Measurements from ENCODE around the gene IFNW1.

IFNW1 gene

GRCh38 chr9:21110708-21111576 lies 30.7 kb downstream of the IFNW1 start:
- peak; percentile 75 for TF ChIP-seq CTCF (IDR thresholded peaks at IDR 0.05; ENCODE audit: extremely low read depth, insufficient read depth, missing control alignments)
- in situ Hi-C loops (cut with MboI; ENCODE audit: low pct_unique_long_range_greater_than_20kb, low sequenced_read_pairs, unreplicated experiment) = loop anchor here (10.0 to 25.0 kb wide), 3 partner anchors 224 to 749 kb away; partner anchors contain the start of gene MLLT3
- DNase-seq (ENCODE audit: low spot score) = peak; percentile 57

- DNase-seq (ENCODE audit: low spot score) = no peak
- in situ Hi-C loops (cut with MboI; ENCODE audit: low pct_unique_long_range_greater_than_20kb, low sequenced_read_pairs, unreplicated experiment) = loop anchor here (10.0 to 25.0 kb wide), 3 partner anchors 217 to 1180 kb away; no protein-coding TSS in a partner anchor
- TF ChIP-seq CTCF (IDR thresholded peaks at IDR 0.05; ENCODE audit: extremely low read depth, insufficient read depth, missing control alignments) = no peak
These were observed 36.8 kb downstream of the IFNW1 start for GRCh38 chr9:21104787-21105186.

- DNase-seq (ENCODE audit: low spot score) = no peak
- no peak for TF ChIP-seq CTCF (IDR thresholded peaks at IDR 0.05; ENCODE audit: extremely low read depth, insufficient read depth, missing control alignments)
- in situ Hi-C loops (cut with MboI; ENCODE audit: low pct_unique_long_range_greater_than_20kb, low sequenced_read_pairs, unreplicated experiment) = loop anchor here (10.0 to 25.0 kb wide), 3 partner anchors 215 to 1178 kb away; no protein-coding TSS in a partner anchor
These were observed 39.3 kb downstream of the IFNW1 start for GRCh38 chr9:21102305-21102704.

DNA sequence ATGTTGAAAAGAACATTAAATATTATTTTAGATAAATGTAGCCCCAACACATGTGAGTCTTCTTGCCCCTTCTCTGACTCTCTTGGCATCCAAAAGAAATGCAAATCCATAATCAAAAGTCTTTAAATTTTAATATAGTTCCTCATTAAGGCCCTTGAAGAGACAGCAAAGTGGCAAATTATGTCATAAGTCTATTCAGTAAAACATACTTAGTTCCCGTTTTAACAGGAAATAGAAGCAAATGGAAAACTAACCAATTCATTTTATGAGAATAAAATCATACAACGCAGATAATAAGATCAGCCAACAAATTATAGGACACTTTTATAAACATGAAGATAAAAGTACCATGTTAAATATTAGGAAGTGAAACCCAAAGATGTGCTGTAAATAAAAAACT lies 43.8 kb downstream of the IFNW1 start:
- no peak for DNase-seq (ENCODE audit: low spot score)
- in situ Hi-C loops (cut with MboI; ENCODE audit: low pct_unique_long_range_greater_than_20kb, low sequenced_read_pairs, unreplicated experiment) = no loop called here
- no peak for TF ChIP-seq CTCF (IDR thresholded peaks at IDR 0.05; ENCODE audit: extremely low read depth, insufficient read depth, missing control alignments)

DNA sequence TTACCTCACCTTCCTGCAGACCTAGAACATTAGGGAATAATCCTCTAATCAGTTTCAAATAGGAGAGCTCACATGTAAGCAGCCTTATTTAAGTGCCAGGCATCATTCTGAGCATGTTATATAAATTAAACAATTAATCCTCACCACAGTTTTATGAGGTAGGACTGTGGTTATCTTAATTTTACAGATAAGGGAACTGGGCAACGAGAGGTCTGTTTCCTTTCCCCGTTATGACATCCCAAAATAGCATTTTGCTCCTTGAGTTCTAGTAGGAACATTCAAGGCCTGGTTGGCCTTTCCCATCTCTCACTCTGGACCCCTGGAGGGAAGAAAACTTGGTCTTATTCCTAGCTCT lies 44.8 kb downstream of the IFNW1 start:
- no peak for TF ChIP-seq CTCF (IDR thresholded peaks at IDR 0.05; ENCODE audit: extremely low read depth, insufficient read depth, missing control alignments)
- no peak for DNase-seq (ENCODE audit: low spot score)
- in situ Hi-C loops (cut with MboI; ENCODE audit: low pct_unique_long_range_greater_than_20kb, low sequenced_read_pairs, unreplicated experiment) = no loop called here

GRCh38 chr9:21096172-21096900 lies 45.3 kb downstream of the IFNW1 start:
- no peak for TF ChIP-seq CTCF (IDR thresholded peaks at IDR 0.05; ENCODE audit: extremely low read depth, insufficient read depth, missing control alignments)
- DNase-seq (ENCODE audit: low spot score) = peak; percentile 44
- in situ Hi-C loops (cut with MboI; ENCODE audit: low pct_unique_long_range_greater_than_20kb, low sequenced_read_pairs, unreplicated experiment) = no loop called here

Measured in GM13977 (cell line).